HCT116 (cell line): ENCODE results near the gene MPP1. TPM values are rescaled to one million over a fixed set of nuclear protein-coding genes. Genes with fewer than 3 reads are reported as not detected.

Source experiments
- ATAC-seq: fragments of 200-7000 bp; cut with Tn5 transposase; 2 replicates; pipeline ENCODE4 v1.9.1; 2020; ENCODE audit warnings: mild to moderate bottlenecking, moderate library complexity
- BruUV-seq: library from RNA; stranded (reverse); fragments of 400-500 nt; replicated peaks from 2 replicates; lab custom pipeline; 2021; lab: Mats Ljungman, UMichigan
- CTCF ChIA-PET: fragments of 300-600 bp; sonication (Branson Sonifier 250); formaldehyde crosslinking; loops from one replicate; lab custom pipeline; 2021; ENCODE audit warnings: antibody characterized with exemption; lab: Charles Lee
- POLR2A ChIA-PET: fragments of 300-600, 350-600 bp; sonication (Branson Sonifier 250); formaldehyde crosslinking; loops from one replicate; lab custom pipeline; 2021; ENCODE audit warnings: antibody characterized with exemption; lab: Charles Lee
- RAD21 ChIA-PET, 2 experiments: fragments of 300-600 bp; sonication (Branson Sonifier 250); formaldehyde crosslinking; loops; one replicate each; lab custom pipeline; 2023; ENCODE audit warnings: low total read pairs in 2 of 2; ENCODE audit not compliant: uncharacterized antibody in 2 of 2, unreplicated experiment in 2 of 2, low non-redundant PET in 1 of 2; lab: Charles Lee
- DNase-seq: peaks from one replicate; pipeline ENCODE4 v3.0.0-alpha.2; 2010; ENCODE audit warnings: low read depth, low spot score
- H2AFZ ChIP-seq: fragments of 200-600 bp; shearing (Covaris generic), sonication (generic); 2 replicates; pipeline ENCODE4 v1.6.1; 2017; ENCODE audit warnings: low read depth, mixed run types, mixed read lengths, antibody characterized with exemption, low read length; ENCODE audit not compliant: poor library complexity, severe bottlenecking
- H3K27ac ChIP-seq: 2 replicates; pipeline ENCODE4 v1.5.1; 2012; ENCODE audit warnings: low read depth, low read length
- H3K27me3 ChIP-seq: fragments of 200-600 bp; sonication (generic); 2 replicates; pipeline ENCODE4 v1.6.1; 2016; ENCODE audit warnings: mixed run types, low read length, mixed read lengths; ENCODE audit not compliant: insufficient read depth
- H3K36me3 ChIP-seq, 2 experiments: fragments of 200-500 bp in 1 of 2; fragments of 200-600 bp in 1 of 2; sonication (Bioruptor generic) in 1 of 2; sonication (generic) in 1 of 2; 2 replicates each; pipeline versions ENCODE4 v1.5.1 to v1.6.1; 2014 to 2016; ENCODE audit warnings: low read length in 2 of 2, inconsistent platforms in 1 of 2, mixed read lengths in 1 of 2, mixed run types in 1 of 2; ENCODE audit not compliant: insufficient read depth in 2 of 2, control insufficient read depth in 1 of 2
- H3K4me1 ChIP-seq, 2 experiments: fragments of 200-600 bp in 1 of 2; sonication (generic) in 1 of 2; 2 replicates each; pipeline versions ENCODE4 v1.5.1 to v1.6.1; 2012 to 2017; ENCODE audit warnings: low read length in 2 of 2, inconsistent platforms in 1 of 2, mild to moderate bottlenecking in 1 of 2, mixed read lengths in 1 of 2, mixed run types in 1 of 2, moderate library complexity in 1 of 2; ENCODE audit not compliant: insufficient read depth in 2 of 2, control insufficient read depth in 1 of 2
- H3K4me2 ChIP-seq: fragments of 200-600 bp; sonication (generic); 2 replicates; pipeline ENCODE4 v1.6.1; 2017; ENCODE audit warnings: mixed run types, low read length, mixed read lengths
- H3K4me3 ChIP-seq, 2 experiments: fragments of 200-600 bp in 1 of 2; sonication (generic) in 1 of 2; replicated peaks in 1 of 2; 2 replicates each; pipeline ENCODE4 v1.5.1; 2011 to 2016; ENCODE audit warnings: low read length in 2 of 2, control low read depth in 1 of 2, low read depth in 1 of 2, mild to moderate bottlenecking in 1 of 2, mixed read lengths in 1 of 2, mixed run types in 1 of 2
- H3K79me2 ChIP-seq: fragments of 200-600 bp; sonication (generic); 2 replicates; pipeline ENCODE4 v1.6.1; 2017; ENCODE audit warnings: mild to moderate bottlenecking, mixed run types, low read length, moderate library complexity, mixed read lengths; ENCODE audit not compliant: insufficient read depth
- H3K9ac ChIP-seq: fragments of 200-600 bp; sonication (generic); 2 replicates; pipeline ENCODE4 v1.6.1; 2016; ENCODE audit warnings: low read length, mixed read lengths
- H3K9me2 ChIP-seq: fragments of 200-600 bp; sonication (generic), shearing (Covaris generic); 2 replicates; pipeline ENCODE4 v1.6.1; 2017; ENCODE audit warnings: mixed run types, mild to moderate bottlenecking, moderate library complexity; ENCODE audit not compliant: insufficient read depth
- H3K9me3 ChIP-seq, 2 experiments: fragments of 200-500 bp in 1 of 2; fragments of 200-600 bp in 1 of 2; sonication (Bioruptor generic) in 1 of 2; sonication (generic) in 1 of 2; 2 replicates each; pipeline ENCODE4 v1.6.1; 2014 to 2017; ENCODE audit warnings: low read length in 2 of 2, mixed read lengths in 2 of 2, inconsistent platforms in 1 of 2, low read depth in 1 of 2, mild to moderate bottlenecking in 1 of 2, mixed run types in 1 of 2, moderate library complexity in 1 of 2; ENCODE audit not compliant: control insufficient read depth in 1 of 2, insufficient read depth in 1 of 2
- H4K20me1 ChIP-seq: fragments of 200-600 bp; sonication (generic), shearing (Covaris generic); 2 replicates; pipeline ENCODE4 v1.6.1; 2017; ENCODE audit warnings: mixed run types, mild to moderate bottlenecking, moderate library complexity; ENCODE audit not compliant: insufficient read depth
- ATF3 ChIP-seq: IDR thresholded peaks from 2 replicates; pipeline ENCODE4 v1.6.1; 2012
- CBX3 ChIP-seq: IDR thresholded peaks from 2 replicates; pipeline ENCODE4 v1.6.1; 2012; ENCODE audit warnings: low read depth
- CTCF ChIP-seq, 3 experiments: fragments of 200-600 bp in 1 of 3; sonication (generic) in 1 of 3; IDR thresholded peaks in 2 of 3; conservative IDR thresholded peaks in 1 of 3; 2 replicates each; pipeline ENCODE4 v1.5.1; 2012 to 2017; ENCODE audit warnings: low read depth in 2 of 3, low read length in 2 of 3, antibody characterized with exemption in 1 of 3, borderline replicate concordance in 1 of 3, control low read depth in 1 of 3, mild to moderate bottlenecking in 1 of 3, mixed read lengths in 1 of 3, mixed run types in 1 of 3, moderate library complexity in 1 of 3; ENCODE audit not compliant: insufficient read depth in 1 of 3
- EGR1 ChIP-seq: IDR thresholded peaks from 2 replicates; pipeline ENCODE4 v1.6.1; 2012; ENCODE audit warnings: low read depth
- EZH2 ChIP-seq: fragments of 200-600 bp; sonication (generic); IDR thresholded peaks from 2 replicates; pipeline ENCODE4 v1.6.1; 2017; ENCODE audit warnings: antibody characterized with exemption, mixed run types
- EZH2phosphoT487 ChIP-seq: fragments of 200-600 bp; IDR thresholded peaks from 2 replicates; pipeline ENCODE4 v1.6.1; 2018; ENCODE audit warnings: antibody characterized with exemption, borderline replicate concordance
- FOSL1 ChIP-seq: IDR thresholded peaks from 2 replicates; pipeline ENCODE4 v1.6.1; 2012; ENCODE audit warnings: low read depth
- MAX ChIP-seq: IDR thresholded peaks from 2 replicates; pipeline ENCODE4 v1.6.1; 2012
- POLR2A ChIP-seq: IDR thresholded peaks from 2 replicates; pipeline ENCODE4 v1.7.0; 2011; ENCODE audit warnings: borderline replicate concordance; ENCODE audit not compliant: insufficient read depth, insufficient read length; ENCODE audit errors: extremely low read depth
- REST ChIP-seq: IDR thresholded peaks from 2 replicates; pipeline ENCODE4 v1.6.1; 2012; ENCODE audit warnings: low read depth
- SIN3A ChIP-seq: IDR thresholded peaks from 2 replicates; pipeline ENCODE4 v1.6.1; 2012; ENCODE audit warnings: low read depth
- SP1 ChIP-seq: IDR thresholded peaks from 2 replicates; pipeline ENCODE4 v1.6.1; 2012; ENCODE audit warnings: low read depth
- SRF ChIP-seq: IDR thresholded peaks from 2 replicates; pipeline ENCODE4 v1.6.1; 2012; ENCODE audit warnings: low read depth
- TCF7L2 ChIP-seq: IDR thresholded peaks from 2 replicates; pipeline ENCODE4 v1.7.0; 2011; ENCODE audit warnings: borderline replicate concordance, inconsistent platforms; ENCODE audit not compliant: insufficient read depth, insufficient read length; ENCODE audit errors: extremely low read depth
- YY1 ChIP-seq: IDR thresholded peaks from 2 replicates; pipeline ENCODE4 v1.6.1; 2011; ENCODE audit warnings: low read length, low read depth, moderate library complexity, mild to moderate bottlenecking; ENCODE audit not compliant: insufficient replicate concordance; ENCODE audit errors: extremely low read depth
- ZBTB33 ChIP-seq: IDR thresholded peaks from 2 replicates; pipeline ENCODE4 v1.6.1; 2011; ENCODE audit warnings: mild to moderate bottlenecking, low read length, moderate library complexity; ENCODE audit not compliant: insufficient replicate concordance; ENCODE audit errors: extremely low read depth
- ZFX ChIP-seq: fragments of 450-650 bp; IDR thresholded peaks from 2 replicates; pipeline ENCODE4 v1.6.1; 2017
- intact Hi-C: fragments of 100-400 bp; cut with micrococcal nuclease; formaldehyde crosslinking; loops from 2 replicates; pipeline ENCODE4 v1.10.0; 2022
- total RNA-seq: library from RNA; stranded (reverse); gene quantifications from one replicate; pipeline ENCODE4 v1.2.1, GENCODE V29; 2021; ENCODE audit not compliant: unreplicated experiment

MPP1 gene
- total RNA-seq, 1 experiment from 2014 or later = 13.1 TPM

- H3K27me3 ChIP-seq = no peaks in the 10 kb centered on the region
- ATAC-seq = no peak
These were observed 72.2 kb downstream of the MPP1 start for GRCh38 chrX:154733066-154733425.

More at GRCh38 chrX:154733066-154733425, 72.2 kb downstream of the MPP1 start:
- Histone ChIP-seq H3K27ac (no peak overlapping the region), H3K9me3 (no peaks in the 10 kb centered on the region), H3K9me2 (no peaks in the 10 kb centered on the region), H3K4me3 (no peak overlapping the region), H2AFZ (no peak overlapping the region), H3K4me2 (no peak overlapping the region), H4K20me1 (no peaks in the 10 kb centered on the region), H3K79me2 (no peaks in the 10 kb centered on the region), H3K4me1 (no peaks in the 10 kb centered on the region), H3K36me3 (no peaks in the 10 kb centered on the region), H3K9ac (no peak overlapping the region)
- BruUV-seq = no TSS peak
- CTCF ChIA-PET = interaction anchor here (1.7 to 2.2 kb wide), 2 partner anchors 15 to 16 kb away, joined by 6 to 8 read pairs; no protein-coding TSS in a partner anchor
- TF ChIP-seq YY1 (no peak), REST (no peak), SP1 (no peak), ATF3 (no peak), SIN3A (no peak), EZH2phosphoT487 (no peak), FOSL1 (no peak), CBX3 (no peak), SRF (no peak), POLR2A (no peak), TCF7L2 (no peak), EGR1 (no peak), MAX (no peak), ZFX (no peak), CTCF (IDR thresholded peaks at IDR 0.05 in 2 of 3, conservative IDR thresholded peaks at IDR 0.05 in 1 of 3; ENCODE audit: borderline replicate concordance in 1 of 3, insufficient read depth in 1 of 3, low read depth in 2 of 3, low read length in 2 of 3) (no peak), EZH2 (no peak), ZBTB33 (no peak)
- no peak for DNase-seq
- intact Hi-C loops = no loop called here
- POLR2A ChIA-PET = no interaction called here
- RAD21 ChIA-PET = no interaction called here
